ENCODE results near the gene INPP5D.
A peak's percentile ranks its signal among the peaks of the same experiment; 100 is the strongest.

Gene INPP5D

DNA sequence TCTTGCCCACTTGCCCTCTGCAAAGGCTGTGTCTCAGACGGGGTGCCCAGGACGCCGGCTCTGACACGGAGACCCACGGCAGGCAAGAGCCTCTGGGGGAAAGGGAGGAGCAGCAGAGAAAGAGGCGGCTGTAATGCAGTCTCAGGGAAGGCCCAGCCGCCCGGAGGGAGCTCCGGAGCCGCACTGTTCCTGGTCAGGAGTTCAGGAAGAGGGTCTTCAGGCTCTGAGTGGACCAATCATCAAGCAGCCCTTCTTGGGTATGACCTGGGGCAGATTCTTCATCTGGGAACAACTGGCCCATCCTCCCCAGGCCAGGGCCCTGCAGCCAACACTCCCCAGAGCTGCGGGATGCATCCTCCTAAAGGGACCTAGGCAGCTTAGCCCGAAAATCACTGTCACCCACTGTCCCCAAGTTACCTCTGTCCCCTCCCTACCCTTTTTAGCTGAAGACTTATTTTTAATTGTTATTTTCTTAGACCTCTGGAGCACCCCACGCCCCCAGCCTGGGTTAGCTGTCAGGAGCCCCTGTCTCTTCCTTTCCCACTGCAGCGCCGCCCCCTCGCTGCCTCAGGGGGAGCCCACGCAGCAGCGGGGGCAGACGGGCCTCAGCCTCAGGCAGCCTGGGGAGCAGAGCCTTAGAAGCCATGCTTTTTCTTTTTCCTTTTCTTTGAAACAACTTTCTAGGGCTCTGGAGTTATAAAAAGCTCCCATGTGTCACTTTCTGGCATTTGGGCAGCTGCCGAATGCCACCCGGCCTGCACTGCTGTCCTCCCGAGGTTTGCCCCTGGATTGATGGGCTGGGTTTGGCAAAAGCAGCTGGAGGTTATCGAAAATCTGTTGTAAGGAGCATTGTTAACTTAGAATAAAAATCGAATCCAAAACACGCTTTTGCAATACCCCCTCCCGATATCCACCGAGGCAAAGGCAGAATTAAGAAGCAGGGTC lies 28.3 kb upstream of the INPP5D start:
- DNase-seq = no peak
- in situ Hi-C loops (cut with HindIII; ENCODE audit: low pct_ligation_motif_present, low pct_unique_long_range_greater_than_20kb, low sequenced_read_pairs) = no loop called here

GRCh38 chr2:233032551-233033320 lies 27.4 kb upstream of the INPP5D start, which contains the start of gene NEU2:
TSS of gene NEU2 (plus strand) at chr2:233032672. CDS start at chr2:233032672, 0 bp downstream.
- in situ Hi-C loops (cut with HindIII; ENCODE audit: low pct_ligation_motif_present, low pct_unique_long_range_greater_than_20kb, low sequenced_read_pairs) = no loop called here
- no peak for DNase-seq

DNA sequence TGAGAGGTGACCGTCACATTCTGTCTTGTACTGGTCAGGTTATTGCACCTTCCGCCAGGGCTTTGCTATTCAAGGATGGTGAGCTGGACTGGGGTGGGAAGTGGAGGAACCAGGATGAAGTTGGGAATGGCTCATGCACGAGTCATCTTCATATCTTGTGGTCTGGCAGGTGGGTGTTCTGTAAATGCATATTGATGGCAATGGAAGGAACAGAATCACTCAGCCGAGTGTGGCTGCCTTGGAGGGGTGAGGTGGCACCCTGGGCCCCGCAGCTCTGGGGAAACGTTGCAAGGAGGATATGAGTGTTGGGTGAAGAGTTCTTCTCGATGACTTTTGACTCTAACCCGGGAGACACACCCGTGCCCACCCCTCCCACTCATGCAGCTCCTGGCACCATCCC lies 26.5 kb upstream of the INPP5D start:
- DNase-seq = peak; percentile 16
- in situ Hi-C loops (cut with HindIII; ENCODE audit: low pct_ligation_motif_present, low pct_unique_long_range_greater_than_20kb, low sequenced_read_pairs) = no loop called here

- DNase-seq = no peak
- in situ Hi-C loops (cut with HindIII; ENCODE audit: low pct_ligation_motif_present, low pct_unique_long_range_greater_than_20kb, low sequenced_read_pairs) = no loop called here
These were observed 25.9 kb upstream of the INPP5D start for GRCh38 chr2:233034091-233034882.

- in situ Hi-C loops (cut with HindIII; ENCODE audit: low pct_ligation_motif_present, low pct_unique_long_range_greater_than_20kb, low sequenced_read_pairs) = no loop called here
- DNase-seq = no peak
These were observed 24.5 kb upstream of the INPP5D start for GRCh38 chr2:233035426-233036161.

- in situ Hi-C loops (cut with HindIII; ENCODE audit: low pct_ligation_motif_present, low pct_unique_long_range_greater_than_20kb, low sequenced_read_pairs) = no loop called here
- DNase-seq = no peak
These were observed 23.8 kb upstream of the INPP5D start for GRCh38 chr2:233036162-233036838.

DNA sequence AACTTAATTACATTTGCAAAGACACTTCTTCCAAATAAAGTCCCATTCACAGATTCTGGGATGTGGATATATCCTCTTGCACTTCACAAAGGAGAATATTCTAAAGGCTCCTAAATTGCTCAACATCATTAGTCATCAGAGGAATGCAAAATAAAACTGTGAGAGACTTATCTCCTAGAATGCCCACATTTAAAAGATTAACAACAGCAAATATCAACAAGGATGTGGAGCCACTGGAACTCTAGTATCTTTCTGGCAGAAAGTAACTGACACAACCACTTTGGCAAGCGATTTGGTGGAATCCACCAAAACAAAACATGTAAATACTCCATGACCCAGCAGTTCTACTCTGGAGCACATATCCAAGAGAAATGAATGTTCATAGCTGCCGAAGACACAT lies 23.1 kb upstream of the INPP5D start:
- in situ Hi-C loops (cut with HindIII; ENCODE audit: low pct_ligation_motif_present, low pct_unique_long_range_greater_than_20kb, low sequenced_read_pairs) = no loop called here
- DNase-seq = no peak

- in situ Hi-C loops (cut with HindIII; ENCODE audit: low pct_ligation_motif_present, low pct_unique_long_range_greater_than_20kb, low sequenced_read_pairs) = no loop called here
These were observed 20.8 kb upstream of the INPP5D start for GRCh38 chr2:233039212-233039845.

DNA sequence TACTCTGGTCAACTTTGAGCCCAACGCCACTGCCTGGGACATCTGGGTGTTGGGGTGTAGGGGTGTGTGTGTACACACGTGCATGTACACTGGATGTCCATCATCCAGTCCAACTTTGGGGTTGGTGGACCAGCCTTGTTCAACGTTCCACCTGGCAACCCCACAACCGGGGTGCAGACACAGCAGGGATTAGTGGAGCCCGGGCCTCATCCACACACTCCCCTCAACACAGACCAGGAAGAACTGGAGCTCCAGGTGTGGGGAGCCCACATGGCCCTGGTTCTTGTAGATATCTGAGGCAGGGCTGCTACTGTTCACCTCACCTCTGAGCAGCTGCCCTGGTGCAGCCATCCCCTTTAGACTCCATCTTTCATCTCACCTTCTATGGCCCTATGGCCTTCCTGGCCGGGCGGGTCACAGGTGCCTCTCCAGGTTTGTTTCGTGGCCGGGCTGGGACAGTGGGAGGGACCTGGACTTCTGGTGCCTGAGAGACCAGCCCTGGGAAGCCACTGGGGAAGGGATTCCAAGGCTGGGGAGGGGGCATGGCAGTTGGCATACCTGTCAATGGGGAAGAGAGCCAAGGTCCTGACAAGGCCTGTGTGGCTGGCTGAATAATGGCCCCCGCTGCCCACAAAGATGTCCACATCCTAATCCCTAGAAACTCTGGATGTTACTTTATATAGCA lies 20.2 kb upstream of the INPP5D start:
- in situ Hi-C loops (cut with HindIII; ENCODE audit: low pct_ligation_motif_present, low pct_unique_long_range_greater_than_20kb, low sequenced_read_pairs) = no loop called here
- no peak for DNase-seq

More at GRCh38 chr2:233039212-233039845, 20.8 kb upstream of the INPP5D start:
- no peak for DNase-seq

GRCh38 chr2:233040571-233040970 lies 19.6 kb upstream of the INPP5D start:
- in situ Hi-C loops (cut with HindIII; ENCODE audit: low pct_ligation_motif_present, low pct_unique_long_range_greater_than_20kb, low sequenced_read_pairs) = no loop called here
- DNase-seq = no peak

DNA sequence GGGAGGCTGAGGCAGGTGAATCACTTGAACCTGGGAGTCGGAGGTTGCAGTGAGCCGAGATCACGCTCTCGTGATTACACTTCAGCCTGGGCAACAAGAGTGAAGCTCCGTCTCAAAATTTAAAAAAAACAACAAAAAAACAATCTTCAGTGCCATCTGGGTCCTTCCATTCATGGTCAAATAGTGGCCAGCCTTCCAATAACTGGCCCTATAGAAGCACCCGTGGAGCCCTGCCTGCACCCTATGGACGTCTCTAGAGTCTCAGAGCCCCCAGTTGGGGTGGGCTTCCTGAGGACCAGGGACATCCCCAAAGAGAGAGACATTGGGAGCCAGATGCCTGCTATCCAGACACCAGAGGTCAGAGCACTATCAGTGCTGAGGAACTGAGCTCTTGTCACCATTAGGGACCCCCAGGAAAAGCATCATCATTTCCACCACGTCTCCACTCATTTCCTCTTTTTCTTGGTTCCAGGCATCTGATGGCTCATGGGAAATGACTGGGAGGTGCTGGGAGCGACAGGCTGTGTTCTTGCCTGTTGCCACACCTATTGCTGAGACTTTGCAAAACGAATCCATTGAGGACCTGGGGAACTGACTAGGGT lies 18.3 kb upstream of the INPP5D start:
- in situ Hi-C loops (cut with HindIII; ENCODE audit: low pct_ligation_motif_present, low pct_unique_long_range_greater_than_20kb, low sequenced_read_pairs) = no loop called here
- DNase-seq = no peak

DNA sequence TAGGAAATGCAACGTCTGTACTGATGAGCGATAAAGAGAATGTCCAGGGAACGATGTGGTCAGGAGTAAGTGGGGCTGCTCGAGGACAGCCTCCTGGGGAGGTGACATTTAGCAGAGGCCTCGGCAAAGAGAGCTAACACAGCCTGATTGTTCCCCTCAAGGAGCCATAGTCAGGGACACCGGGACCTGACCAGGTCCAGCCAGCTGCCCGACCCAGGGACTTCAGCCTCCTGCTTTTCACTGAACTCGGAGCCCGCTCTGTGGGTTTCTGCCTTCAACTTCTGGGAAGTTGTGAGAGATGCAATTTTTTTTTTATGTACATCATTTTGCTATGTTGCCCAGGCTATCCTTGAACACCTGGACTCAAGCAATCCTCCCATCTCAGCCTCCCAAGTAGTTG lies 17.6 kb upstream of the INPP5D start:
- in situ Hi-C loops (cut with HindIII; ENCODE audit: low pct_ligation_motif_present, low pct_unique_long_range_greater_than_20kb, low sequenced_read_pairs) = no loop called here
- no peak for DNase-seq

DNA sequence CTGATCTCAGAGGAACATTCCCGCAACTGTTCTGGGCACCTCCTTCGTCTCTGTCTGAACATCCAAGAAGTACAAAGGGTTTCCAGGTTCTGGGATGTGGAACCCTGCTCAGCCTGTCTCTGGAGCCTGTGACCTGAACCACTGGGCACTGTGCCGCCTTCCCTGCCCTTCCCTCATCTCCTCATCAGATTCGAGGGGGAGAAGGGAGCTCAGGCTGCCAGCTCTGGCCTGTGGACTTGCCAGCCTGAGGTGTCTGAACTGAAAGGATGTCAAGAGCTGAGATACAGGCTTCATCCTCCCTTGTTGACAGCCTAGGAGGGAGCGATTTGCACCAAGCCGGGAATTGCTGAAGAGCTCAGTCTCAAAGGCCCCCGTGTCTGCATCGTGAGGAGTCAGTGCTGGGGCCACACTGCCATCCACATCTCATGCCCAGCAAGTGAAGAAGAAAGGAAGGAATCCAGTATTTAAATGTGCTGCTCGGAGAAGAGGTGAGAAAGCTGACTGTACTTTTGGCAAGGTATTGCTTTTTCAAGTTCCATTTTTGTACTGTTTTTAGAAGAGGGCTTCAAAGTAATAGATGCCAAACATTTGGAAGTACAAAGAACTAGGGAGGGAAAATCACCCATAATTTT lies 15.1 kb upstream of the INPP5D start:
- DNase-seq = no peak
- in situ Hi-C loops (cut with HindIII; ENCODE audit: low pct_ligation_motif_present, low pct_unique_long_range_greater_than_20kb, low sequenced_read_pairs) = no loop called here

DNA sequence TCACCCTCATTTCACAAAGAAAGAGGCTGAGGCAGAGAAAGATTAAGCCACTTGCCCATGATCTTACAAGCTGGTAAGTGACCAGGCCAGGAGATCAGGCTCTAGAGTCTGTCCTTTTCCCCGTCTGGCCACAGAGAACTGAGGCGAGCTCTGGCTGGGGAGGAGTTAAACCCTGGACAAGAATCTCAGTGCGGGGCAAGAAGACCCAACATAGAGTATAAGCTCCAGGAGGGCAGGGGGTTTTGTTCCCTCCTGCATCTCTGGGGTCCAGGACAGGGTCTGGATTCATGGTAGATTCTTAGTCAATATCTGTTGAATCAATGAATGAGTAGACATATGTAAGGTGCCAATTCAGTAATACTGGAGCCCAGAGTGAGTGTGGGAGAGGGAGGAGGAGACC lies 12.9 kb upstream of the INPP5D start:
- DNase-seq = no peak
- in situ Hi-C loops (cut with HindIII; ENCODE audit: low pct_ligation_motif_present, low pct_unique_long_range_greater_than_20kb, low sequenced_read_pairs) = no loop called here

DNA sequence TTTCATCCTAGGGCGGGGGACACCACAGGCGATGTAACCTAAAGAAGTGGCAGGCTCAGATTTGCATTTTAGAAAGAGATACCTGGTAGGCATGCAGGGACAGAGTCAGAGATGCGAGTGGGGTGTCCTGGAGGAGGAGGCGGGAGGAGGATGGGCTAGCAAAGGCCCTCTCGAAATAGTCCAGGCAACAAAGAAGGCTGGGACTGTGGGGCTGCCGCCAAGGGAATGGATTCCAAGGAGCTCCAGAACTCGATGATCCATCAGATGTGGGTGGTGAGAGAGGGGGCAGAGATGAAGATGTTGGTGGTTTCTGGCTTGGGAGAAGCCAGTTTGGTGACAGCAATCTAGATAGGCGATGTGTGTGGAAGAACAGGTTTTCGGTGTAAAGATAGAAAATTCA lies 12.5 kb upstream of the INPP5D start:
- DNase-seq = no peak
- in situ Hi-C loops (cut with HindIII; ENCODE audit: low pct_ligation_motif_present, low pct_unique_long_range_greater_than_20kb, low sequenced_read_pairs) = no loop called here

DNA sequence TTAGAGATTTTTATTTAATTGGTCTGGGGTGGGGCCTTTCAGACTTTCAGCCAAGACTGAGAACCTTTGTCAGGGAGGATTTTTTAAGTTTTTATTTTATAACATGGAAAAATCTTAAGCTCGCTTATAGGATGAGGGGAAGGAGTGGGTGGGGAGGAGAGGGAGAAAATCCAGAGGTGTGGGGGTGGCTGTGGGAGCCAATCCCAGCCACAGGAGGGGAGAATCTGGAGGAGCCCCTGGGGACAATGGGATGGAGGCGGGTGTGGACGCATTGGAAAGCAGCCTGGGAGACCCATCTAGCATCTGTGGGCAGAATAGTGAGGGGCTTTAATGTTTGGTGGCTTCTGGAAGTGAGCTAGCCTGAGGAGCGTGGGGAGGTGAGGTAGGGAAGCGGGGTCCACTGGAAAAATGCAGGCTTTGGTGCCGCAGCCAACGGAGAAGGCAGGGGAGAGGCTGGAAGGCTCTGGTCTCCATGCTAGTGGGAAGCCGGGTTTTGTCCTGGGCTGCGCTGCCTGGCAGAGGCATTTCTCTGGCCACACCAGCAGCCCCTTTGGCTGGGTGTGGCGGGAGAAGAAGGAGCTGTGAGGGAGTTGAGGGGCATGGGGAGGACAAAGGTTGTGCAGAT lies 11.5 kb upstream of the INPP5D start:
- DNase-seq = no peak
- in situ Hi-C loops (cut with HindIII; ENCODE audit: low pct_ligation_motif_present, low pct_unique_long_range_greater_than_20kb, low sequenced_read_pairs) = no loop called here
